Mucosa of gallbladder (tissue), 1 donor: ENCODE data around the gene AGBL5. TPM values are rescaled to one million over a fixed set of nuclear protein-coding genes. Genes with fewer than 3 reads are reported as not detected.
A peak's percentile ranks its signal among the peaks of the same experiment; 100 is the strongest.

Experiments
- DNase-seq: peaks from one replicate; pipeline ENCODE4 v3.0.0-alpha.2; 2020; ENCODE audit warnings: low spot score
- total RNA-seq: library from RNA; stranded (reverse); gene quantifications from one replicate; pipeline ENCODE4 v1.2.1, GENCODE V29; 2021
- donor health status: DM: no; HTN: no; CAD: no.

Gene AGBL5, protein sequence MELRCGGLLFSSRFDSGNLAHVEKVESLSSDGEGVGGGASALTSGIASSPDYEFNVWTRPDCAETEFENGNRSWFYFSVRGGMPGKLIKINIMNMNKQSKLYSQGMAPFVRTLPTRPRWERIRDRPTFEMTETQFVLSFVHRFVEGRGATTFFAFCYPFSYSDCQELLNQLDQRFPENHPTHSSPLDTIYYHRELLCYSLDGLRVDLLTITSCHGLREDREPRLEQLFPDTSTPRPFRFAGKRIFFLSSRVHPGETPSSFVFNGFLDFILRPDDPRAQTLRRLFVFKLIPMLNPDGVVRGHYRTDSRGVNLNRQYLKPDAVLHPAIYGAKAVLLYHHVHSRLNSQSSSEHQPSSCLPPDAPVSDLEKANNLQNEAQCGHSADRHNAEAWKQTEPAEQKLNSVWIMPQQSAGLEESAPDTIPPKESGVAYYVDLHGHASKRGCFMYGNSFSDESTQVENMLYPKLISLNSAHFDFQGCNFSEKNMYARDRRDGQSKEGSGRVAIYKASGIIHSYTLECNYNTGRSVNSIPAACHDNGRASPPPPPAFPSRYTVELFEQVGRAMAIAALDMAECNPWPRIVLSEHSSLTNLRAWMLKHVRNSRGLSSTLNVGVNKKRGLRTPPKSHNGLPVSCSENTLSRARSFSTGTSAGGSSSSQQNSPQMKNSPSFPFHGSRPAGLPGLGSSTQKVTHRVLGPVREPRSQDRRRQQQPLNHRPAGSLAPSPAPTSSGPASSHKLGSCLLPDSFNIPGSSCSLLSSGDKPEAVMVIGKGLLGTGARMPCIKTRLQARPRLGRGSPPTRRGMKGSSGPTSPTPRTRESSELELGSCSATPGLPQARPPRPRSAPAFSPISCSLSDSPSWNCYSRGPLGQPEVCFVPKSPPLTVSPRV
- total RNA-seq: 27.9 TPM

DNA sequence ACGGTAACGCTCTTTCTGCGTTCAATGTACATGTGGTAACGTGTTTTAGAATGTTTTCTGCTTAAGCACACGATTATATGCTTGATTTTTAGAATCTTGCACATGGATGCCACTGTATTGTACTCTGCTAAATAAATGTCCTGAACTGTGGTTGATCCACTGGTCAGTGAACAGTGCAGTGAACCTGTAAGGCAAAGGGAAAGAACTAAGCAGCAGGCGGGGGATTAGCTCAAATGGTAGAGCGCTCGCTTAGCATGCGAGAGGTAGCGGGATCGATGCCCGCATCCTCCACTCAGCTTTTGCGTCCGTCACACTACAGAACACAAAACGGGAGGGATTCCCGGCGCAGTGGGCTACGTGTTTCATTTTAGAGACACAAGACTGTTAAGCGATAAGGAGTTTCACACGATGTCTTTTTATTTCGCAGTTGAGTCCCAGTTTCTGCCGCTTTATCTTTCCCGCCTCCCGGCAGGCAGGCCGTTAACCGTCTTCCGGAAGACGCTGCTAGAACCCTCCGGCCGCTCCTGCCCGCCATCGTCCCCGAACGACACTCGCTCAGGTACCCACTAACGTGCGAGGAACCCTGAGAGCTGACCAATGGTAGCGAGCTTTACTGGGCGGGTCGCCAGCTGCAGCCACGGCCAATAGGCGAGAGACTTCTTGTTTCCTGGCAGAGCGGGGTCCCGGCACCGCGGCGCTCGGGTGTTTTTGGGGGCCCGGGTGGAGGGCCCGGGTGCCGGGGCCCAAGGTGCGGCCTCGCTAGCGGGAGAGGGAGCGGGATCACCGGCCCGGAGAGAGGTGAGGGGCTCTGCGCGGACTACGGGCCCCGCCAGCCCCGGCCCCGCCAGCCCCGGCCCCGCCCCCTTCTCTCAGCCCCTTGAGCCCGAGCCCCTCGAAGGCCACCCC, at the start of gene AGBL5:
Gene AGBL5, plus strand, starts transcription at position 673 of the 906 bp plus-strand sequence. CDS start 1,291 bp downstream, outside the sequence.
- peak; percentile 96 for DNase-seq

DNA sequence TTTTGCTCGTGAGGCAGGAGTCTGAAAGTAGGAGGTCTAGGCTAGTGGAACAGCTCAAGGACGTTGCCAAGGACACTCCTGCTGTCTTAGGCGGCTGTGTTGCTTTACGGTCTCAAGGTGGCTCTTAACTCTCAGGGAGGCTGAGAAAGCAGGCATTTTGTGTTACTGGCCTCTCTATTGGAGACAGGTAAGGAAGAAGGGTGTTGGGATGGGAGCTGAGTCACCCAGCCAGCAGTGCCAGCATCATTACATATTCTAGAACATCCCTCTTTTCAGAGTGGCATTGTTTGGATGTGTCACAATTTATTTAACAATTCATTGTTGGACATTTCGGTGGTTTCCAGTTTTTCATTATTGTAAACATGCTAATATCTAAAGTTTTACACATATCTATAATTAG, 49.5 kb upstream of the AGBL5 start:
- no peak for DNase-seq

DNA sequence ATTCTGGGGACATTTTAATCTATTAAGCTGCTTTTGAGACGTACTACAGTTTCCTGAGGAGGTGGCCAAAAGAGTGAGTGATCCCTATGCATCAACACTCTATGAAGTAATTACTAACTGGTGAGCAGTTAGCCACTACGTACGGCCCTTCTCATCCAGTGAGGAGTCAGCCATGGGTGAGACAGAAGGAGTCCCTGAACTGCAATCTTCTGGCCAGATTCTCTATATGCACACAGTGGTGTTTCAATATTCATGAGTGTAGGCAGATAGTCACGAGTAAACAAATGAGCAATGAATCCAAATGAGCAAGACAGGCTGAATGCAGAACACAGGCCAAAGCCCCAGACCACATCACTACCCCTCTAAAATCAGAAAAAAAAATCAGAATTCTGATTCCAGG, 48.5 kb upstream of the AGBL5 start:
- DNase-seq: no peak

- no peak for DNase-seq
Observed at GRCh38 chr2:27003857-27004256, 47.6 kb upstream of the AGBL5 start.

DNA sequence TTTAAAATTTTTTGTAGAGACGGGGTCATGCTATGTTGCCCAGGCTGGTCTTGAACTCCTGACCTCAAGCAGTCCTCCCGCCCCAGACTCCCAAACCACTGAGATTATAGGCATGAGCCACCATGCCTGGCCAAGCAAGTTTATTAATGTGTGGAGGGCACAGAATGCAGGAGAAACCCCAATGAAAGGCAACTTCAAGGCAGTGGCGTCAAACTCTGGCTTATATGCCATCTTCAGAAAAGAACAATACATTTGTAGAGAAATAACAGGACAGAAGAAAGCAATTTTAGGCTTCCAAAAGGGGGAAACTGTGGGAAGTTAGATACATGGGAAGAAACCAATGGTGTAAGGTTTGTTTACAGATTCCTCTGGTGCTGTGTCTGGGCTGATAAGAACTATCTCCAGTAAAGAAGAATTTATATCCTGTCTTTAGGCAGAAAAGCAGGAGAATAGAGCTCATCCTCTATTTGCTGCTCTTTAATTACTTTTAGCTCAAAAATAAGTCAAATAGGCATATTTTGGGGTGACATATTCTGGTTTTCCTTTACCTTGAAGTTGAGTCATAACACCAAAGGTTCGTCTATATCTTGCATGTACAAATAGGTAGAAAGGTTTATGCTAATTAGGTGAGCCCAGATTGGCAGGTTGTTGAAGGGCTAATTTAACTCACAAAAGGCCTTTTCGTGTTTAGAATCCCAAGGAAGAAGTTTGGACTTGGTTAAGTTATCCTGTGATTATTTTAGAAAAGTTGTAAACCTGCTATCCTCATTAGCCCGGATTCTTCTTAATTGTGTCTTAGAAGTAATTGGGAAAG, 44.7 kb upstream of the AGBL5 start:
- DNase-seq: no peak

DNA sequence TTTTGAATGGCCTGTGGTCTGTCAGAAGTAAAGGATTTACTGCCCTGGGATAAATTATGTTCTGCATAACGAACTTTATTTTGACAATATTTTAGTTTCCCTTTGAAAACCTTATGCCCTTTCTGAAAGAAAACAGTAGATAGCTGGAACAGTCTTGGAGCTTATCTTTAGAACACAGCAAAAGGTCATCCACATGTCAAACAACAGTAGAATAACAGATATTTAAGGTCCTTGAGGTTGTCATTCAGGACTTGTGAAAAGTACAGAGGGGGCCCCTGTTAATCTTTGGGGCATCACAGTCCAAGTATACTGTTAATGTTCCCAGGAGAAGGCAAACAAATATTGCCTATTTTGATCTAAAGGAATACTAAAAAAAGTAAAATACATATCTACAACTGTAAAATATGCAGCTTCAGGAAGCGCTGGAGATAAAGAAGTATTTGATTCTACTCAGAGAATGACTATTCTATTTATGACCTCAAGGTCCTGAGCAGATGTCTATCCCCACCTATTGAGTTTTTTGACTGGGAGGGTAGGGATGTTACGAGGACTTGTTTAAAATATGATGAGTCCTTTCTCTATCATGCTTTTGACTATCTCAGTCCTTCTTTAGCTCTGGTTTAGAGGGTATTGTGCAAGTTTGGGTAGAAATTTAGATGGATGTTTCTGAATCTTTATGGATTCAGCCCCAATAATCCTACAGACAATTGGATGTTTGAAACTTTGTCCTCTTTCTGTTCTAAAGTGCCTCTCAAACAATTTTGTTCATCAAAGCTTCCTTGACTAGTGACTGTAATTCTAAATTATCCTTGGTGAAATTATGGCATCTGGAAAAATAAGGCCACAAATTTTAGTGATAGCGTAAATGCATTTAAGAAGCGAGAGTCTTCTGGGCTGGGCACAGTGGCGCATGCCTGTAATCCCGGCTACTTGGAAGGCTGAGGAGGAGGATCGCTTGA, 43.8 kb upstream of the AGBL5 start:
- DNase-seq: no peak

DNA sequence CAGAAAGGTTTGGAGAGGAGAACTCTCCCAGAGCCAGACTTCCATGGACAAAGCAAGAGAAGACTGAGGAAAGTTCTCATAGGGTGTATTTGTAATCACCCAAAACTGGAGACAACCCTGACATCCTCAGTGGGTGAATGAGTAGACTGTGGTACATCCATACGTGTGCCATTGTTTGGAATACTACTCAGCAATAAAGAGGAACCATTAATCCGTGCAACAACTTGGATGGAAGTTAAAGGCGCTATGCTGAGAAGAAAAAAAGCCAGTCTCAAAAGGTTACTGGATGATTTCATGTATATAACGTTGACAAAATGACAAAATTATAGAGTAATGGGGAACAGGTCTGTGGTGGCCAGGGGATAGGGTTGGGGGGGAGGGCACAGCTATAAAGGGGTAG, 42.8 kb upstream of the AGBL5 start:
- DNase-seq: no peak

- DNase-seq: no peak
Observed at GRCh38 chr2:27009083-27009482, 42.4 kb upstream of the AGBL5 start.

- no peak for DNase-seq
Observed at GRCh38 chr2:27009716-27010115, 41.8 kb upstream of the AGBL5 start.

GRCh38 chr2:27010139-27010538, 41.3 kb upstream of the AGBL5 start:
- DNase-seq: no peak

DNA sequence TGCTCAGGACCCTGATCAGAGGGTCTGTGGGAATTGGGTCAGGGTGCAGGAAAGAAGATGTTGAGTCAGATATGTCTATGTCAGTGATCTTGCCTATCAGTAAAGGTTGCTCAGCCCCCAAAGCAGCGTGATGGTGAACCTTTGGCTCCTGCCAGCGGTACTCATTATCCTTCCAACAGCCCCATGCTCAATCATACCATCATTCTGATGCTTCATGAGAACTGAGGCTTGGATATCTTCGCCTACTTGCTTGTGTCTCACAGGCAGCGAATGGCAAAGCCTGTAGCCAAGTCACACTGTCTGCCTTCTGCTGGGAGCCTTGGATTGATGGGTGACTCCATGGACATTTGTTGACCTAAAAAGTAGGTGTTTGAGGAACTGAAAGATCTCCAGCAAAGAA, 37.7 kb upstream of the AGBL5 start:
- no peak for DNase-seq

DNA sequence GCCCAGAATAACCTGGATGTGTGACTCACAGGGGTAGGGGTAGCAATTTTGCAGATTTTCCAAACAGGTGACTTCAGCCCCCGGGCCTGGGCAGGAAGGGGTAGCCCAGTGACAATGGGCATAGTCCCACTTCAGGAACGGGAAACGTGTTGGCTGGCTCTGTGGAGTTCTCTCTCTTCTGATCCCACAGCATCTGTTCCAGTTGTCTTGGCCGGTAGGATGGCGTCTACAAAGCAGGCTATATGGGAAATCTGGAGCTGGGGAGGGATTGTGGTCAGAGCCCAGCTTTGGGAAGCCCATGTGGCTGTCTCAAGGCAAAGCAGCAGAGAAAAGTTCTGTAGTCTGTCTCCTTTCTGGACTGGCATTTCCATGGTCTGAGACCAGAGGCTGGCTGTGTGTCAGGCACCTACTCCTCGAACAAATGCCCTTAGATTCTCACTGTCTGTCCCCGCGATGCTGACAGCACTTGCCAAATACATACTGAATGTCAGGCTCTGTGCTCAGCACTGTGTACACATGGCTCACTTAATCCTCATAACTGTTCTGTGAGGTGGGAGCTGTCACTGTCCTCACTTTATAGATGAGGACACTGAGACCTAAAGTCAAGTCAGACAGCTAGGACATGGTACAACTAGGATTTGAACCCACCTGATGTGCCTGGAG, 36.6 kb upstream of the AGBL5 start:
- DNase-seq: no peak

GRCh38 chr2:27016801-27017325, 34.6 kb upstream of the AGBL5 start:
- peak; percentile 51 for DNase-seq

DNA sequence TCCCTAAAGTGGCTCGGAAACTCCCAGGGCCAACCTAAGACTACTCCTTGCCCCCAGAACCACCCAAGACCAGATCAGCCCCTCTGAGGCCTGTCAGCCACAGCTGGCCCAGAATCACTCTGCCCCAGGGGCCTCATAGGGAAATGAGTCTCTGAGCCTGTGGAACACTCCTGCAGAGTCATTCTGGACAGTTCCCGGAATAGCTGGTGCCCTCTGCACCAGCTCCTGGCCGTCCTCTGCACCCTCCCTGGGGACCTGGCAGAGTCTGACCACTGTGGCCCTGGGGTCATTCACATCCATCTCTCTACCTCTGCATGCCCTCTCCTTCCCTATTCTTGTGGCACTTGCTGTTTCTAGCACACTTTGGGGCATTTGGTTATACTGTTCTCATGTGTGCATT, 33.3 kb upstream of the AGBL5 start:
- no peak for DNase-seq

DNA sequence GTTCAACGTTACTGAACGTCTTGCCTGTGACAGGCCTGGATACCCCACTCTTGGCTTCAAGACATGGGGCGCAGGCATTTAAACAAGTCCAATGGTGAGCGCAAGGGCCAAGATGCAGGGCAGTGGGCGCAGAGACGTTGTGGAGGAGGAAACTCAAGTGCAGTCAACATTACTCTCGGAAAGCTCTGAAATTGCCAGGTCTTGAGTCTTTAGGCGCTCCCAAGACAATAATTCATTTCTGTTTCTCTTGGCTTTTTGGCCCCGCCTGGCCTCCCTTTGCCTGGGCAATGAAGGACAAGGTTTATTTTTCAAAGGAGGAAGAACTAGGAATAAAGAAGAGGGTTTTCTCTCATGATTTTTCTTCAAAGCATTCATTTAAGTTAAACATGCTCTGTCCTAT, 32.0 kb upstream of the AGBL5 start:
- no peak for DNase-seq

- DNase-seq: no peak
Observed at GRCh38 chr2:27019931-27020855, 31.3 kb upstream of the AGBL5 start.

DNA sequence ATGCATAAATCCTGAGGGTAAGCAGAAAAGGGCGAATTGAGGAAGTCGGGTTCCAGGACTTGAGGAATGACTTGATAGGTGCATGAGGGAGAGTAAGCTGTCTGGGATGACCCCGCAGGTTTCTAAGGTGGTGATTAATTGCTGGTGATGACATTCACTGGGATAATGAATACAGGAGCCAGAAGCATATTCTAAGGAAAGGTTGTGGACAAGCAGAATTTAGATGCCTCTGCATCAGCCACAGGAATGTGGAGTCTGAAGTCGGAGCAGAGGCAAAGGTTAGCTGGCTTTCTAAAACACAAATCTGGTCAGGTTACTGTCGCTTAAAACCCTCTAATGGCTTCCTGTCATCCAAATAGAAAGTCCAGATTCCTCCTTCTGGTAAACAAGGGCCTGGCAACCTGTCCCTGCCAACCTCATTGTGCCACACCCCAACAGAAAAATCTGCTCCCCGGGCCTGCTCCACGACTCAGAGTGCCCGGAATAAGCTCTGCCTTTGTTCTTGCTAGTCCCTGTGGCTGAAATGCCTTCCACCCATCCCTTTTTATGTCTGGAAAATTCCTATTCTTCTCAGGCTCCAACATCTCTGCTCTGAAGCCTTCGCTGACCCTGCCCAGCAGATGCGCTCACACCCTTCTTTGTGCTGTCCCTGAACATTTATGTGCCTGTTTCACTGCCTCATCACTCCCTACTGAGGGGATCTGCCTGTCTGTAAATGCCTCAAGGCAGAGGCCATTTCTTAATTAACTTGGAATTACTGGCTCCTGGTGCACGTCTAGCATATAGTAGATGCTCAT, 30.0 kb upstream of the AGBL5 start:
- peak; percentile 37 for DNase-seq
